Measurements from ENCODE around the gene SLC8B1. TPM values are rescaled to one million over a fixed set of nuclear protein-coding genes. Genes with fewer than 3 reads are reported as not detected.

Gene SLC8B1
- total RNA-seq, 1 donor from 2014 or later: 3.0 TPM

GRCh38 chr12:113277511-113277910 is 57.4 kb downstream of the SLC8B1 start:
- H3K27me3 Mint-ChIP-seq (ENCODE audit: insufficient read depth, low read depth): peaks cover 5% of the 10 kb centered on the region
- H2AFZ ChIP-seq (replicated peaks): no peak overlapping the region
- no peak overlapping the region for H3K4me2 ChIP-seq
- no peaks in the 10 kb centered on the region for H4K20me1 ChIP-seq (ENCODE audit: low read depth)
- H3K27ac Mint-ChIP-seq: no peak overlapping the region
- no peak for DNase-seq (ENCODE audit: low spot score)
- peaks cover 25% of the 10 kb centered on the region for H3K4me1 Mint-ChIP-seq
- H3K4me1 ChIP-seq: peaks cover 2% of the 10 kb centered on the region
- H3K27ac ChIP-seq: no peak overlapping the region
- no peaks in the 10 kb centered on the region for H3K9me3 Mint-ChIP-seq
- no peak overlapping the region for H3K4me3 ChIP-seq
- H3K4me3 Mint-ChIP-seq: no peak overlapping the region
- H3K9me3 ChIP-seq (ENCODE audit: low read depth): no peaks in the 10 kb centered on the region
- H3K36me3 ChIP-seq: no peaks in the 10 kb centered on the region
- TF ChIP-seq EZH2phosphoT487 (IDR thresholded peaks at IDR 0.05) (no peak), EZH2 (IDR thresholded peaks at IDR 0.05) (no peak)
- H3K79me2 ChIP-seq (ENCODE audit: low read depth): no peaks in the 10 kb centered on the region
- peaks cover 8% of the 10 kb centered on the region for H3K36me3 Mint-ChIP-seq
- H3K9ac ChIP-seq: no peak overlapping the region
- no peaks in the 10 kb centered on the region for H3K27me3 ChIP-seq
- no peaks in the 10 kb centered on the region for H3F3A ChIP-seq (ENCODE audit: low read depth)

GRCh38 chr12:113276946-113277500 is 57.9 kb downstream of the SLC8B1 start:
- no peak overlapping the region for H3K4me2 ChIP-seq
- Mint-ChIP-seq H3K36me3 (peaks cover 8% of the 10 kb centered on the region), H3K27me3 (ENCODE audit: insufficient read depth, low read depth) (peaks cover 5% of the 10 kb centered on the region), H3K9me3 (no peaks in the 10 kb centered on the region), H3K4me3 (no peak overlapping the region), H3K4me1 (peaks cover 30% of the 10 kb centered on the region), H3K27ac (no peak overlapping the region)
- TF ChIP-seq EZH2 (IDR thresholded peaks at IDR 0.05) (no peak), CTCF (IDR thresholded peaks at IDR 0.05) (no peak), EZH2phosphoT487 (IDR thresholded peaks at IDR 0.05) (no peak)
- H3K9me3 ChIP-seq (ENCODE audit: low read depth): no peaks in the 10 kb centered on the region
- no peak overlapping the region for H3K27ac ChIP-seq
- H3F3A ChIP-seq (ENCODE audit: low read depth): no peaks in the 10 kb centered on the region
- H3K4me1 ChIP-seq: peaks cover 6% of the 10 kb centered on the region
- no peaks in the 10 kb centered on the region for H3K27me3 ChIP-seq
- no peak overlapping the region for H3K9ac ChIP-seq
- no peak for DNase-seq (ENCODE audit: low spot score)
- H2AFZ ChIP-seq (replicated peaks): no peak overlapping the region
- H4K20me1 ChIP-seq (ENCODE audit: low read depth): no peaks in the 10 kb centered on the region
- no peaks in the 10 kb centered on the region for H3K79me2 ChIP-seq (ENCODE audit: low read depth)
- H3K36me3 ChIP-seq: no peaks in the 10 kb centered on the region
- H3K4me3 ChIP-seq: no peak overlapping the region

- peaks cover 7% of the 10 kb centered on the region for H3K4me1 ChIP-seq
- no peaks in the 10 kb centered on the region for H3K79me2 ChIP-seq (ENCODE audit: low read depth)
- no peak overlapping the region for H2AFZ ChIP-seq (replicated peaks)
- no peaks in the 10 kb centered on the region for H3K9me3 ChIP-seq (ENCODE audit: low read depth)
- no peak overlapping the region for H3K4me3 ChIP-seq
- no peak overlapping the region for H3K9ac ChIP-seq
- no peak overlapping the region for H3K4me2 ChIP-seq
- H3K27ac ChIP-seq: no peak overlapping the region
- no peak for TF ChIP-seq EZH2 (IDR thresholded peaks at IDR 0.05)
- no peaks in the 10 kb centered on the region for H3F3A ChIP-seq (ENCODE audit: low read depth)
- Mint-ChIP-seq H3K27me3 (ENCODE audit: insufficient read depth, low read depth) (peaks cover 5% of the 10 kb centered on the region), H3K9me3 (no peaks in the 10 kb centered on the region), H3K27ac (peak overlapping the region; percentile 60), H3K4me1 (peaks cover 36% of the 10 kb centered on the region), H3K4me3 (no peak overlapping the region), H3K36me3 (peaks cover 8% of the 10 kb centered on the region)
- H4K20me1 ChIP-seq (ENCODE audit: low read depth): no peaks in the 10 kb centered on the region
- no peaks in the 10 kb centered on the region for H3K27me3 ChIP-seq
- DNase-seq (ENCODE audit: low spot score): no peak
- no peaks in the 10 kb centered on the region for H3K36me3 ChIP-seq
Observed at GRCh38 chr12:113276306-113276705, 58.6 kb downstream of the SLC8B1 start.

GRCh38 chr12:113274848-113275247 is 60.1 kb downstream of the SLC8B1 start:
- Histone ChIP-seq H3K36me3 (no peaks in the 10 kb centered on the region), H3K79me2 (ENCODE audit: low read depth) (no peaks in the 10 kb centered on the region), H3K9me3 (ENCODE audit: low read depth) (no peaks in the 10 kb centered on the region), H3K4me2 (no peak overlapping the region), H3F3A (ENCODE audit: low read depth) (no peaks in the 10 kb centered on the region), H4K20me1 (ENCODE audit: low read depth) (no peaks in the 10 kb centered on the region), H3K4me3 (no peak overlapping the region), H3K4me1 (peaks cover 7% of the 10 kb centered on the region), H3K27ac (no peak overlapping the region), H3K27me3 (no peaks in the 10 kb centered on the region), H3K9ac (no peak overlapping the region), H2AFZ (replicated peaks) (no peak overlapping the region)
- DNase-seq (ENCODE audit: low spot score): no peak
- TF ChIP-seq CTCF (IDR thresholded peaks at IDR 0.05) (no peak), EZH2 (IDR thresholded peaks at IDR 0.05) (no peak), EZH2phosphoT487 (IDR thresholded peaks at IDR 0.05) (no peak)
- Mint-ChIP-seq H3K27me3 (ENCODE audit: insufficient read depth, low read depth) (peaks cover 5% of the 10 kb centered on the region), H3K36me3 (peaks cover 6% of the 10 kb centered on the region), H3K4me1 (peaks cover 41% of the 10 kb centered on the region), H3K27ac (peak overlapping the region; percentile 96), H3K4me3 (no peak overlapping the region), H3K9me3 (no peaks in the 10 kb centered on the region)
